ENCODE data around the gene KLHL30.

KLHL30 gene

GRCh38 chr2:238160206-238161129, 22.0 kb downstream of the KLHL30 start:
- peak; percentile 72 to 79 for DNase-seq
- TF ChIP-seq GATA1 (IDR thresholded peaks at IDR 0.05; ENCODE audit: low read depth, low read length), result no peak
- TF ChIP-seq POLR2A (IDR thresholded peaks at IDR 0.05; ENCODE audit: low read length), result no peak

DNA sequence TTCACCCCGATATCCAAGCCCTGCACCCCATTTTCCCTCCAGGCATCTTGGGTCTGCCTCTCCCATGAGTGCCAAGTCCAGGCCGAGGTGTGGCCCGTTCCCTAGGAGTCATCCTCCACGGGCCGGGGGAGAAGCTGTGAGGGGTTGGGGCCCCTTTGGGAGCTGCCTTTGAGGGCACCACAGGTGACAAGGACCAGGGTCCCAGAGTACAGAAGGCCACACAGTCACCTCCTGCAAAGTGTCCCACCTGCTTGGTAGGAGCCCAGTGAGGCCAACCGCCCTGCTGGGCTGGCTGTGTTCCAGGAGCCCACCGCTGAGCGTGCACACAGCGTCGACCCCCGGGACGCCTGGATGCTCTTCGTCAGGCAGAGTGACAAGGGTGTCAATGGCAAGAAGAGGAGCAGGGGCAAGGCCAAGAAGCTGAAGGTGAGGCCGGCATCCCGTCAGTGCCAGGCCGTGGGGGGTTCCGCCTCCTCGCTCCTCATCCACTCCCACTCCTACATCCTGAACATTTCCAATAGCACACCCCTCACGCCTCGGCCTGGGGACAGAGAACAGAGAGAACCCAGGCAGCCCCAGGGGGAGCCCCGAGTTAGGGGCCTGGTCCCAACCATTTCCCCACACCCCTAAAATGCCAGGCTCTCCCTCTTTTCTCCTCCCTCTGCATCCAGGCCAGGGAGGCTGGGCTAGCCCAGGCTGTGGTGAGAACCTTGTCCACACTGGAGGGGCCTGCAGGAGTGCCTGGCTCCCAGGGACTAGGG, 23.0 kb downstream of the KLHL30 start:
- TF ChIP-seq POLR2A (IDR thresholded peaks at IDR 0.05; ENCODE audit: low read length) (peak; percentile 10), GATA1 (IDR thresholded peaks at IDR 0.05; ENCODE audit: low read depth, low read length) (no peak)

GRCh38 chr2:238162251-238162845, 23.9 kb downstream of the KLHL30 start:
- no peak for TF ChIP-seq GATA1 (IDR thresholded peaks at IDR 0.05; ENCODE audit: low read depth, low read length)
- no peak for TF ChIP-seq POLR2A (IDR thresholded peaks at IDR 0.05; ENCODE audit: low read length)
- DNase-seq, result peak; percentile 57 to 65

More for the DNA sequence above, 23.0 kb downstream of the KLHL30 start:
- DNase-seq, result peak in 1 of 2 experiments; percentile 45

- TF ChIP-seq POLR2A (IDR thresholded peaks at IDR 0.05; ENCODE audit: low read length) (no peak), GATA1 (IDR thresholded peaks at IDR 0.05; ENCODE audit: low read depth, low read length) (no peak)
- DNase-seq, result peak; percentile 58 to 71
Observed at GRCh38 chr2:238162846-238163441, 24.5 kb downstream of the KLHL30 start.

DNA sequence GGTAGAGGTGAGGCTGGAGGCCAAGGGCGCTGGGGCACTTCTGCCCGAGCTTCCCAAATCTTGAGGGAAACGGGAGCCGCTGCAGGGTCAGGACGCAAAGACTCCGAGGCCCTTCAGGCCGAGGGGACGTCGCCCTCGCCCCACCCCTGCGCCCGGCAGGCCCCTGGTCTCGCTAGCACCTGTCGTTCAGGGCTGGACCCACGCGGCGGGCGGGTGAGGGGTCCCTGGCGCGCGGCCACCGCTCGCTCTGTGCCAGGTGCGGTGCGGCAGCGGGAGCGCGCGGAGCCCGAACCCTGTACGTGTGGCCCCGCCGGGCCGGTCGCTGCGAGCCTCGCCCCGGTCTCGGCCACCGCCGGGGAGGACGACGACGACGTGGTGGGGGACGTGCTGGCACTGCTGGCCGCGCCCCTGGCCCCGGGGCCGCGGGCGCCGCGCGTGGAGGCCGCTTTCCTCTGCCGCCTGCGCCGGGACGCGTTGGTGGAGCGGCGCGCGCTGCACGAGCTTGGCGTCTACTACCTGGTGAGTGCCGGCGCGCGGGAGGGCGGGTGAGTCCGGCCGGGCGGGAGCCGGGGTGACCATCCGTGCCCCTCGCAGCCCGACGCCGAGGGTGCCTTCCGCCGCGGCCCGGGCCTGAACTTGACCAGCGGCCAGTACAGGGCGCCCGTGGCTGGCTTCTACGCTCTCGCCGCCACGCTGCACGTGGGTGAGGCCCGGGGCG, 25.2 kb downstream of the KLHL30 start:
- TF ChIP-seq POLR2A (IDR thresholded peaks at IDR 0.05; ENCODE audit: low read length), result peak; percentile 53
- TF ChIP-seq GATA1 (IDR thresholded peaks at IDR 0.05; ENCODE audit: low read depth, low read length), result no peak
- peak; percentile 58 to 73 for DNase-seq

DNA sequence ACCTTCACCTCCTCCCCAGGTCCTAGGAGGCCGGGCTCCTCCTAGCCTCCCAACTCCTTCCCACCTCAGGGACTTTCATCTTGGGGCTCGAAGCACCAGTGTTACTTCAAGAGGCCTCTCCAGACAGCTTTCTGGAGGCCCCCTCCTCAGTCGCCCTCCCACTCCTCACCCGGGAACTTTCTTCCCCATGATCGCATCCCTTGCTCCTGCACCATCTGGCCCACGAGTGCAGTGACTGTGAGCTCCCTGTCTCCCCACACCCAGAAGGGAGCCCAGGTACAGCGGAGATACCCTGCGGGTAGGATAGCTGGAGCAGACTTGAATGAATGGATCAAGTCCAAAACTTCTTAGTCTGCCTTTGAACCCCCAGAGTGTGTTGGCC, 26.4 kb downstream of the KLHL30 start:
- TF ChIP-seq GATA1 (IDR thresholded peaks at IDR 0.05; ENCODE audit: low read depth, low read length), result no peak
- TF ChIP-seq POLR2A (IDR thresholded peaks at IDR 0.05; ENCODE audit: low read length), result no peak

GRCh38 chr2:238165288-238165921, 26.9 kb downstream of the KLHL30 start:
- TF ChIP-seq POLR2A (IDR thresholded peaks at IDR 0.05; ENCODE audit: low read length) (no peak), GATA1 (IDR thresholded peaks at IDR 0.05; ENCODE audit: low read depth, low read length) (no peak)
- DNase-seq, result peak in 1 of 2 experiments; percentile 49

More for the DNA sequence above, 26.4 kb downstream of the KLHL30 start:
- peak in 1 of 2 experiments; percentile 49 for DNase-seq

DNA sequence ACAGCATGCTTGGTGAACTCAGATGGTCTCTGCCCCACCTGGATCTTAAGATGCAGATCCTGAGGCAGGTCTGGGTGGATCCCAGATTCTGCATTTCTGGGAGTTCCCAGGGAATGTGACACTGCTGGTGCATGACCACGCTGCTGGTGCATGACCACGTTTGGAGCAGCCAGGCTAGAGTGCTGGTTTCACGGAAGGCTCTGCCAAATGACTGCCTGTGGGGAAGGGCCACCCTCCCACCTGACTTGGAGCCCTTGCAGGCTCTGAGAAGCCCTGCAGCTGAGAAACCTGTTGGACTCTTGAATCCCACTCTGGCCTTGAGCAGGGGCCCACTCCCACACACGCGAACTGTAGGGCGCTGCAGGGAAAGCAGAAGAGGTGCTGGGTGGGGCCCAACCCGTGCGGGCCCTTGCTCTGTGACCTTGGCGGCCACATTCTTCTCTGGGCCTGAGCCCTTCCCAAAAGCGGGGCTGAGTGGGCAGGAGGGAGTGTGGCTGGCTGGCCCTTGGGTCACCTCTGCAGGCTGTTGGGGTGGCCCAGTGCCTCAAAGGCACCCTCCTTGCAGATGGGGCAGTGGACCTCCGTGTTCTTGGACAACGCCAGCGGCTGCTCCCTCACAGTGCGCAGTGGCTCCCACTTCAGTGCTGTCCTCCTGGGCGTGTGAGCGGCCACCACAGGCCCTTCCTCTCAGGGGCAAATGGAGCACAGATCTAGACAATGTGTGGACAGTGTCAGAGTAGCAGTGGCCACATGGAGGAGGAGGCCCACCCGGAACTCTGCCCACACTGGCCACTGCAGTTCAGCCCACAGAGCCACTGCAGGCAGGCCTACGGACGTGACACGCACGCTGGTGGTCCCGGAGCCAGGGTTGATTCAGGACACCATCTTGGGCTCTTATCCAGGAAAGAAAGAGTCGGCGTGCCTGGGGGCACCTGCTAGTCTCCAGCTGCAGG, 28.2 kb downstream of the KLHL30 start:
- peak; percentile 49 to 55 for DNase-seq
- TF ChIP-seq POLR2A (IDR thresholded peaks at IDR 0.05; ENCODE audit: low read length), result no peak
- no peak for TF ChIP-seq GATA1 (IDR thresholded peaks at IDR 0.05; ENCODE audit: low read depth, low read length)

- DNase-seq, result no peak
- TF ChIP-seq POLR2A (IDR thresholded peaks at IDR 0.05; ENCODE audit: low read length) (no peak), GATA1 (IDR thresholded peaks at IDR 0.05; ENCODE audit: low read depth, low read length) (no peak)
Observed at GRCh38 chr2:238167344-238167715, 28.9 kb downstream of the KLHL30 start.

- peak; percentile 64 to 74 for DNase-seq
- no peak for TF ChIP-seq GATA1 (IDR thresholded peaks at IDR 0.05; ENCODE audit: low read depth, low read length)
- no peak for TF ChIP-seq POLR2A (IDR thresholded peaks at IDR 0.05; ENCODE audit: low read length)
Observed at GRCh38 chr2:238167761-238168160, 29.3 kb downstream of the KLHL30 start.

- TF ChIP-seq GATA1 (IDR thresholded peaks at IDR 0.05; ENCODE audit: low read depth, low read length) (no peak), POLR2A (IDR thresholded peaks at IDR 0.05; ENCODE audit: low read length) (peak; percentile 60)
- DNase-seq, result peak; percentile 90 to 94
Observed at GRCh38 chr2:238168196-238169047, 30.0 kb downstream of the KLHL30 start.
